Stomach smooth muscle (tissue), 2 donors: ENCODE results near the gene FMN1.

ENCODE experiments used
- H3K27ac ChIP-seq: one replicate; pipeline ENCODE4 v1.7.0; 2013; ENCODE audit warnings: mild to moderate bottlenecking, low read length, inconsistent platforms
- H3K27me3 ChIP-seq, 2 donors: one replicate each; pipeline ENCODE4 v1.7.0; 2013; ENCODE audit warnings: low read length in 2 of 2; ENCODE audit not compliant: insufficient read depth in 2 of 2, control insufficient read depth in 1 of 2
- H3K36me3 ChIP-seq, 2 donors: one replicate each; pipeline ENCODE4 v1.7.0; 2013; ENCODE audit warnings: low read length in 2 of 2; ENCODE audit not compliant: control insufficient read depth in 2 of 2, insufficient read depth in 2 of 2
- H3K4me1 ChIP-seq: one replicate; pipeline ENCODE4 v1.7.0; 2013; ENCODE audit warnings: low read length; ENCODE audit not compliant: control insufficient read depth, insufficient read depth
- H3K4me3 ChIP-seq, 2 donors: one replicate each; pipeline ENCODE4 v1.7.0; 2013; ENCODE audit warnings: low read length in 2 of 2
- H3K9ac ChIP-seq, 2 donors: one replicate each; pipeline ENCODE4 v1.7.0; 2013; ENCODE audit warnings: low read length in 2 of 2, mild to moderate bottlenecking in 1 of 2
- H3K9me3 ChIP-seq, 2 donors: one replicate each; pipeline ENCODE4 v1.7.0; 2013; ENCODE audit warnings: low read length in 2 of 2; ENCODE audit not compliant: control insufficient read depth in 2 of 2
- donor health status: healthy.
- donor health status: Pancreatic carcinoma.

Gene FMN1

GRCh38 chr15:32994810-32995424 lies 199.6 kb downstream of the FMN1 start:
- H3K9me3 ChIP-seq = peaks cover 0 to 4% of the 10 kb centered on the region in 2 donors

GRCh38 chr15:32993285-32993684 lies 201.2 kb downstream of the FMN1 start:
- H3K9ac ChIP-seq = no peak overlapping the region
- no peak overlapping the region for H3K4me3 ChIP-seq
- no peak overlapping the region for H3K27ac ChIP-seq
- H3K4me1 ChIP-seq = peaks cover 3% of the 10 kb centered on the region
- H3K36me3 ChIP-seq = no peaks in the 10 kb centered on the region
- H3K9me3 ChIP-seq = no peaks in the 10 kb centered on the region
- H3K27me3 ChIP-seq = no peaks in the 10 kb centered on the region

More at GRCh38 chr15:32994810-32995424, 199.6 kb downstream of the FMN1 start:
- no peaks in the 10 kb centered on the region for H3K36me3 ChIP-seq
- H3K27ac ChIP-seq = no peak overlapping the region
- no peak overlapping the region for H3K9ac ChIP-seq
- H3K4me3 ChIP-seq = no peak overlapping the region
- H3K27me3 ChIP-seq = no peaks in the 10 kb centered on the region
- H3K4me1 ChIP-seq = peaks cover 3% of the 10 kb centered on the region

- H3K9ac ChIP-seq = no peak overlapping the region
- H3K9me3 ChIP-seq = no peaks in the 10 kb centered on the region
- peaks cover 3% of the 10 kb centered on the region for H3K4me1 ChIP-seq
- no peaks in the 10 kb centered on the region for H3K27me3 ChIP-seq
- no peak overlapping the region for H3K4me3 ChIP-seq
- no peaks in the 10 kb centered on the region for H3K36me3 ChIP-seq
- H3K27ac ChIP-seq = no peak overlapping the region
Measured at GRCh38 chr15:32991619-32992111, 202.8 kb downstream of the FMN1 start.

- Histone ChIP-seq H3K27me3 (no peaks in the 10 kb centered on the region), H3K36me3 (no peaks in the 10 kb centered on the region), H3K9me3 (no peaks in the 10 kb centered on the region), H3K9ac (no peak overlapping the region), H3K4me3 (no peak overlapping the region), H3K4me1 (peaks cover 11% of the 10 kb centered on the region), H3K27ac (no peak overlapping the region)
Measured at GRCh38 chr15:32990071-32990470, 204.4 kb downstream of the FMN1 start.

GRCh38 chr15:32987067-32987466 lies 207.4 kb downstream of the FMN1 start:
- no peak overlapping the region for H3K27ac ChIP-seq
- H3K36me3 ChIP-seq = no peaks in the 10 kb centered on the region
- H3K9ac ChIP-seq = no peak overlapping the region
- peaks cover 7% of the 10 kb centered on the region for H3K4me1 ChIP-seq
- peaks cover 0 to 3% of the 10 kb centered on the region in 2 donors for H3K9me3 ChIP-seq
- H3K27me3 ChIP-seq = no peaks in the 10 kb centered on the region
- no peak overlapping the region for H3K4me3 ChIP-seq

- Histone ChIP-seq H3K4me1 (peaks cover 7% of the 10 kb centered on the region), H3K9me3 (peaks cover 0 to 3% of the 10 kb centered on the region in 2 donors), H3K9ac (no peak overlapping the region), H3K4me3 (no peak overlapping the region), H3K27me3 (no peaks in the 10 kb centered on the region), H3K27ac (no peak overlapping the region), H3K36me3 (no peaks in the 10 kb centered on the region)
Measured at GRCh38 chr15:32986147-32986546, 208.4 kb downstream of the FMN1 start.

GRCh38 chr15:32983679-32984078 lies 210.8 kb downstream of the FMN1 start:
- Histone ChIP-seq H3K4me1 (peaks cover 7% of the 10 kb centered on the region), H3K27me3 (no peaks in the 10 kb centered on the region), H3K27ac (no peak overlapping the region), H3K36me3 (no peaks in the 10 kb centered on the region), H3K9ac (no peak overlapping the region), H3K9me3 (peaks cover 0 to 3% of the 10 kb centered on the region in 2 donors), H3K4me3 (no peak overlapping the region)

- H3K9ac ChIP-seq = no peak overlapping the region
- peaks cover 7% of the 10 kb centered on the region for H3K4me1 ChIP-seq
- no peak overlapping the region for H3K4me3 ChIP-seq
- no peaks in the 10 kb centered on the region for H3K36me3 ChIP-seq
- H3K27ac ChIP-seq = no peak overlapping the region
- no peaks in the 10 kb centered on the region for H3K27me3 ChIP-seq
- H3K9me3 ChIP-seq = peaks cover 0 to 3% of the 10 kb centered on the region in 2 donors
Measured at GRCh38 chr15:32982001-32982400, 212.5 kb downstream of the FMN1 start.

- Histone ChIP-seq H3K27ac (no peak overlapping the region), H3K9me3 (peaks cover 0 to 3% of the 10 kb centered on the region in 2 donors), H3K36me3 (no peaks in the 10 kb centered on the region), H3K4me3 (no peak overlapping the region), H3K4me1 (peaks cover 7% of the 10 kb centered on the region), H3K27me3 (no peaks in the 10 kb centered on the region), H3K9ac (no peak overlapping the region)
Measured at GRCh38 chr15:32981536-32981935, 213.0 kb downstream of the FMN1 start.

GRCh38 chr15:32979710-32980109 lies 214.8 kb downstream of the FMN1 start:
- Histone ChIP-seq H3K9ac (no peak overlapping the region), H3K27me3 (no peaks in the 10 kb centered on the region), H3K27ac (no peak overlapping the region), H3K4me1 (no peaks in the 10 kb centered on the region), H3K9me3 (peaks cover 0 to 3% of the 10 kb centered on the region in 2 donors), H3K36me3 (no peaks in the 10 kb centered on the region), H3K4me3 (peak overlapping the region in 1 of 2 donors; percentile 6)

- no peak overlapping the region for H3K9ac ChIP-seq
- H3K27me3 ChIP-seq = no peaks in the 10 kb centered on the region
- no peak overlapping the region for H3K27ac ChIP-seq
- H3K4me3 ChIP-seq = no peak overlapping the region
- peaks cover 0 to 3% of the 10 kb centered on the region in 2 donors for H3K9me3 ChIP-seq
- H3K4me1 ChIP-seq = no peaks in the 10 kb centered on the region
- no peaks in the 10 kb centered on the region for H3K36me3 ChIP-seq
Measured at GRCh38 chr15:32977506-32977905, 217.0 kb downstream of the FMN1 start.
